GM12892 (cell line): Measurements from ENCODE around the gene MARCHF4.

ENCODE experiments used
- POLR2A ChIP-seq: IDR thresholded peaks from 2 replicates; pipeline ENCODE4 v1.6.1; 2011; ENCODE audit warnings: low read depth, low read length, control low read depth
- POLR2AphosphoS5 ChIP-seq: IDR thresholded peaks from 2 replicates; pipeline ENCODE4 v1.6.1; 2011; ENCODE audit warnings: low read depth, low read length, control low read depth
- TAF1 ChIP-seq: IDR thresholded peaks from 2 replicates; pipeline ENCODE4 v1.6.1; 2011; ENCODE audit warnings: low read depth, mild to moderate bottlenecking, control low read depth, low read length, borderline replicate concordance

- no peak for TF ChIP-seq POLR2A
- TF ChIP-seq POLR2AphosphoS5: no peak
- TF ChIP-seq TAF1: no peak
These were observed 31.8 kb upstream of the MARCHF4 start for GRCh38 chr2:216404010-216404618.
